Vagina (tissue), 2 donors: ENCODE measurements around the gene ZNF516. TPM values are rescaled to one million over a fixed set of nuclear protein-coding genes. Genes with fewer than 3 reads are reported as not detected.

Experiments
- DNase-seq, 2 donors: peaks; one replicate each; pipeline ENCODE4 v3.0.0-alpha.2; 2017; ENCODE audit errors: extremely low spot score in 2 of 2
- H3K27ac ChIP-seq: fragments of 200-600 bp; sonication (generic); one replicate; pipeline ENCODE4 v1.5.1; 2019
- H3K27me3 ChIP-seq: fragments of 200-600 bp; sonication (generic); one replicate; pipeline ENCODE4 v1.5.1; 2019
- H3K36me3 ChIP-seq, 2 donors: fragments of 200-600 bp; sonication (generic); one replicate each; pipeline ENCODE4 v1.5.1; 2017 to 2019
- H3K4me1 ChIP-seq: fragments of 200-600 bp; sonication (generic); one replicate; pipeline ENCODE4 v1.5.1; 2019
- H3K4me3 ChIP-seq, 2 donors: fragments of 200-600 bp; sonication (generic); 1 replicate in 1 of 2; 2 replicates in 1 of 2; pipeline ENCODE4 v1.5.1; 2016 to 2019
- H3K9me3 ChIP-seq: fragments of 200-600 bp; sonication (generic); one replicate; pipeline ENCODE4 v1.5.1; 2019
- CTCF ChIP-seq, 3 experiments: fragments of 450-650 bp in 2 of 3; fragments of 200-600 bp in 1 of 3; sonication (generic) in 1 of 3; IDR thresholded peaks; one replicate each; pipeline ENCODE4 v1.5.1; 2017 to 2019; ENCODE audit warnings: antibody characterized with exemption in 3 of 3, mild to moderate bottlenecking in 2 of 3, moderate library complexity in 2 of 3
- POLR2A ChIP-seq, 2 donors: fragments of 450-650 bp; IDR thresholded peaks; one replicate each; pipeline ENCODE4 v1.6.1; 2017; ENCODE audit warnings: antibody characterized with exemption in 2 of 2, mild to moderate bottlenecking in 2 of 2, moderate library complexity in 2 of 2
- POLR2AphosphoS5 ChIP-seq, 2 donors: sonication (generic); formaldehyde crosslinking; IDR thresholded peaks; one replicate each; pipeline ENCODE4 v1.9.0; 2017; ENCODE audit warnings: antibody characterized with exemption in 2 of 2, mild to moderate bottlenecking in 2 of 2, low read depth in 1 of 2; ENCODE audit not compliant: insufficient read depth in 1 of 2
- intact Hi-C: fragments of 100-400 bp; cut with DNase I; formaldehyde crosslinking; loops from one replicate; pipeline ENCODE4 v1.15.1; 2023
- total RNA-seq: library from RNA; depleted of rRNA; stranded (reverse); fragments of >200 nt; gene quantifications from one replicate; pipeline ENCODE4 v1.2.3, GENCODE V29; 2016

The ZNF516 gene
- total RNA-seq, 1 donor from 2014 or later: 46.4 TPM

- intact Hi-C loops: no loop called here
- Histone ChIP-seq H3K27ac (peak overlapping the region; percentile 34), H3K27me3 (no peaks in the 10 kb centered on the region), H3K36me3 (no peaks in the 10 kb centered on the region), H3K9me3 (no peaks in the 10 kb centered on the region), H3K4me3 (no peak overlapping the region), H3K4me1 (peaks cover 79% of the 10 kb centered on the region)
- no peak for DNase-seq
- TF ChIP-seq POLR2AphosphoS5 (IDR thresholded peaks at IDR 0.05; ENCODE audit: insufficient read depth in 1 of 2, low read depth in 1 of 2) (no peak), CTCF (IDR thresholded peaks at IDR 0.05) (no peak), POLR2A (IDR thresholded peaks at IDR 0.05) (no peak)
Observed at GRCh38 chr18:76388891-76389423, 106.1 kb downstream of the ZNF516 start.

- intact Hi-C loops: no loop called here
- peaks cover 86% of the 10 kb centered on the region for H3K4me1 ChIP-seq
Observed at GRCh38 chr18:76388261-76388660, 106.8 kb downstream of the ZNF516 start.

GRCh38 chr18:76387608-76388007 is 107.4 kb downstream of the ZNF516 start:
- TF ChIP-seq POLR2AphosphoS5 (IDR thresholded peaks at IDR 0.05; ENCODE audit: insufficient read depth in 1 of 2, low read depth in 1 of 2): no peak
- TF ChIP-seq CTCF (IDR thresholded peaks at IDR 0.05): no peak
- TF ChIP-seq POLR2A (IDR thresholded peaks at IDR 0.05): no peak

More at GRCh38 chr18:76388261-76388660, 106.8 kb downstream of the ZNF516 start:
- no peak for DNase-seq
- TF ChIP-seq CTCF (IDR thresholded peaks at IDR 0.05): no peak
- no peak for TF ChIP-seq POLR2AphosphoS5 (IDR thresholded peaks at IDR 0.05; ENCODE audit: insufficient read depth in 1 of 2, low read depth in 1 of 2)
- TF ChIP-seq POLR2A (IDR thresholded peaks at IDR 0.05): no peak
- H3K4me3 ChIP-seq: no peak overlapping the region
- no peaks in the 10 kb centered on the region for H3K9me3 ChIP-seq
- H3K36me3 ChIP-seq: no peaks in the 10 kb centered on the region
- peak overlapping the region; percentile 34 for H3K27ac ChIP-seq
- no peaks in the 10 kb centered on the region for H3K27me3 ChIP-seq

GRCh38 chr18:76386886-76387285 is 108.2 kb downstream of the ZNF516 start:
- Histone ChIP-seq H3K4me1 (peaks cover 87% of the 10 kb centered on the region), H3K27me3 (no peaks in the 10 kb centered on the region), H3K4me3 (no peak overlapping the region), H3K27ac (no peak overlapping the region), H3K36me3 (no peaks in the 10 kb centered on the region), H3K9me3 (no peaks in the 10 kb centered on the region)
- intact Hi-C loops: no loop called here
- DNase-seq: no peak
- no peak for TF ChIP-seq POLR2A (IDR thresholded peaks at IDR 0.05)
- no peak for TF ChIP-seq CTCF (IDR thresholded peaks at IDR 0.05)
- no peak for TF ChIP-seq POLR2AphosphoS5 (IDR thresholded peaks at IDR 0.05; ENCODE audit: insufficient read depth in 1 of 2, low read depth in 1 of 2)

More at GRCh38 chr18:76387608-76388007, 107.4 kb downstream of the ZNF516 start:
- DNase-seq: no peak
- Histone ChIP-seq H3K4me3 (no peak overlapping the region), H3K27ac (no peak overlapping the region), H3K9me3 (no peaks in the 10 kb centered on the region), H3K36me3 (no peaks in the 10 kb centered on the region), H3K4me1 (peaks cover 89% of the 10 kb centered on the region), H3K27me3 (no peaks in the 10 kb centered on the region)
- intact Hi-C loops: no loop called here

GRCh38 chr18:76386071-76386470 is 109.0 kb downstream of the ZNF516 start:
- H3K27ac ChIP-seq: no peak overlapping the region
- peaks cover 79% of the 10 kb centered on the region for H3K4me1 ChIP-seq
- TF ChIP-seq CTCF (IDR thresholded peaks at IDR 0.05) (no peak), POLR2A (IDR thresholded peaks at IDR 0.05) (no peak), POLR2AphosphoS5 (IDR thresholded peaks at IDR 0.05; ENCODE audit: insufficient read depth in 1 of 2, low read depth in 1 of 2) (no peak)
- H3K36me3 ChIP-seq: no peaks in the 10 kb centered on the region
- no peaks in the 10 kb centered on the region for H3K9me3 ChIP-seq
- no peaks in the 10 kb centered on the region for H3K27me3 ChIP-seq
- no peak for DNase-seq
- no peak overlapping the region for H3K4me3 ChIP-seq
- intact Hi-C loops: no loop called here
